ENCODE measurements around the gene BSCL2. TPM values are rescaled to one million over a fixed set of nuclear protein-coding genes. Genes with fewer than 3 reads are reported as not detected.
A peak's percentile ranks its signal among the peaks of the same experiment; 100 is the strongest.

The BSCL2 gene
- total and polyA plus RNA-seq, 2 of the 13 experiments (the other 11 are each of a cell fraction or from before 2014, with no cell fraction given) = 19.5 to 21.1 TPM

DNA sequence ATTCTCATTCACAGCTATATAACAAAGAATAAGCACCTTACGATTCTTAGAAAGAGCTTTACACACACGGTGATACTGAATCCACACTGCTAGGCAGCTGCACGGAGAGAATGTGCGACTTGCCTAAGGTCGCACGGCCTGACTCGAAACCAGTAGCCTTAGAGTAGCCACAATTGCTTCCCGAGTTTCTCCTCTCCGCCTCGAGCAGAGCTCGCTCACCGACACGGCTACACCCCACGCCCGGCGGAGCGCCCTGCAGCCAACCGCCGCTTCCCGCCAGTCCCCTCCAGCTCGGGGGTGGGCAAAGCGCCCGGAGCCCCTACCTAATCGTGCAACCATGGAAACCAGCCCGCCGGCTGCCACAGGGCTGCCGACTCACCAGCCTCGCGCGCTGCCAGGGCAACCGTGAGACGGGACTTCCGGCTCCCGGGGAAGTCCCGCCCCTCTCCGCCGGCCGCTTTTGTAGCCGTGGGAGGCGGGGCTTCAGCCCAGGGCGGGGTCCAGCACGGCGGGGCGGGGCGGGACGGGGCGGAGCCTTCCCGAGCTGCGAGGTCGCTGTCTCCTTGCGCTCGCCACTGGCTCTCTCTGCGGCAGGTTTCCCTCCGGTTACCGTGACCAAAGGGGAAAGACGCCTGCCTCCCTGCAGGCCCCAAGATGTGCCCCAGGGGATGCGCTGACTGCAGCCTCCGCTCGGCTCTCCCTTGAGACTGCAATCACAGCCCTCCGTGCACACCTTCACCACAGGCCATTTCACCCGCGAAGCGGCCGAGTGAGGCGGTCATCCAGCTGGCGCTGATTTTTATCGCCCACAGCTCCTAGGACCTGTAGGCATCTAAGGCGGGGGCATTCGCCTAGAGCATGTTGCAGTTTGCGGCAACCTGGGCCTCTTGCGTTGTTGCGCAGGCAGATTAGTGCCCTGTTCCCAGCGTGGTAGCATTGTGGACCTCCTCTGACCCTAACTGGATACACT is 1.1 kb downstream of the BSCL2 start (continued):
- TF ChIP-seq IRF9 (CRISPR knock-in tag; IDR thresholded peaks at IDR 0.05; ENCODE audit: borderline replicate concordance) (0 out of 2 replicates have a peak, but pooled peaks have one; percentile 51), DNMT1 (CRISPR knock-in tag; IDR thresholded peaks at IDR 0.05) (no peak), MAZ (IDR thresholded peaks at IDR 0.05; ENCODE audit: borderline replicate concordance, low read depth, low read length) (no peak), MAZ (CRISPR knock-in tag; IDR thresholded peaks at IDR 0.05; ENCODE audit: low read depth) (peak; percentile 63), HDAC2 (CRISPR knock-in tag; IDR thresholded peaks at IDR 0.05) (0 out of 2 replicates have a peak, but pooled peaks have one; percentile 12), AHR (CRISPR knock-in tag; IDR thresholded peaks at IDR 0.05) (no peak), ZEB1 (IDR thresholded peaks at IDR 0.05; ENCODE audit: insufficient replicate concordance, low read depth) (no peak), REPIN1 (CRISPR knock-in tag; IDR thresholded peaks at IDR 0.05; ENCODE audit: borderline replicate concordance, low read depth) (peak; percentile 42; the same call in 1 of the 2 replicates), BORCS8-MEF2B (CRISPR knock-in tag; IDR thresholded peaks at IDR 0.05) (peak; percentile 7; the same call in 1 of the 2 replicates), MAX (IDR thresholded peaks at IDR 0.05) (peak; percentile 48; the same call in 1 of the 2 replicates), E2F2 (CRISPR knock-in tag; IDR thresholded peaks at IDR 0.05; ENCODE audit: borderline replicate concordance) (no peak), MYPOP (CRISPR knock-in tag; IDR thresholded peaks at IDR 0.05) (no peak), NONO (IDR thresholded peaks at IDR 0.05) (no peak), NONO (CRISPR knock-in tag; conservative IDR thresholded peaks at IDR 0.05) (peak; percentile 76; the same call in 1 of the 2 replicates)
- TF ChIP-seq, protein P1, sequence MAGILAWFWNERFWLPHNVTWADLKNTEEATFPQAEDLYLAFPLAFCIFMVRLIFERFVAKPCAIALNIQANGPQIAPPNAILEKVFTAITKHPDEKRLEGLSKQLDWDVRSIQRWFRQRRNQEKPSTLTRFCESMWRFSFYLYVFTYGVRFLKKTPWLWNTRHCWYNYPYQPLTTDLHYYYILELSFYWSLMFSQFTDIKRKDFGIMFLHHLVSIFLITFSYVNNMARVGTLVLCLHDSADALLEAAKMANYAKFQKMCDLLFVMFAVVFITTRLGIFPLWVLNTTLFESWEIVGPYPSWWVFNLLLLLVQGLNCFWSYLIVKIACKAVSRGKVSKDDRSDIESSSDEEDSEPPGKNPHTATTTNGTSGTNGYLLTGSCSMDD (CRISPR knock-in tag; IDR thresholded peaks at IDR 0.05) = no peak
- TF ChIP-seq, protein P2, sequence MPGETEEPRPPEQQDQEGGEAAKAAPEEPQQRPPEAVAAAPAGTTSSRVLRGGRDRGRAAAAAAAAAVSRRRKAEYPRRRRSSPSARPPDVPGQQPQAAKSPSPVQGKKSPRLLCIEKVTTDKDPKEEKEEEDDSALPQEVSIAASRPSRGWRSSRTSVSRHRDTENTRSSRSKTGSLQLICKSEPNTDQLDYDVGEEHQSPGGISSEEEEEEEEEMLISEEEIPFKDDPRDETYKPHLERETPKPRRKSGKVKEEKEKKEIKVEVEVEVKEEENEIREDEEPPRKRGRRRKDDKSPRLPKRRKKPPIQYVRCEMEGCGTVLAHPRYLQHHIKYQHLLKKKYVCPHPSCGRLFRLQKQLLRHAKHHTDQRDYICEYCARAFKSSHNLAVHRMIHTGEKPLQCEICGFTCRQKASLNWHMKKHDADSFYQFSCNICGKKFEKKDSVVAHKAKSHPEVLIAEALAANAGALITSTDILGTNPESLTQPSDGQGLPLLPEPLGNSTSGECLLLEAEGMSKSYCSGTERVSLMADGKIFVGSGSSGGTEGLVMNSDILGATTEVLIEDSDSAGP (CRISPR knock-in tag; IDR thresholded peaks at IDR 0.05; ENCODE audit: borderline replicate concordance) = peak; percentile 67; the same call in 1 of the 2 replicates
- TF ChIP-seq, protein P3, sequence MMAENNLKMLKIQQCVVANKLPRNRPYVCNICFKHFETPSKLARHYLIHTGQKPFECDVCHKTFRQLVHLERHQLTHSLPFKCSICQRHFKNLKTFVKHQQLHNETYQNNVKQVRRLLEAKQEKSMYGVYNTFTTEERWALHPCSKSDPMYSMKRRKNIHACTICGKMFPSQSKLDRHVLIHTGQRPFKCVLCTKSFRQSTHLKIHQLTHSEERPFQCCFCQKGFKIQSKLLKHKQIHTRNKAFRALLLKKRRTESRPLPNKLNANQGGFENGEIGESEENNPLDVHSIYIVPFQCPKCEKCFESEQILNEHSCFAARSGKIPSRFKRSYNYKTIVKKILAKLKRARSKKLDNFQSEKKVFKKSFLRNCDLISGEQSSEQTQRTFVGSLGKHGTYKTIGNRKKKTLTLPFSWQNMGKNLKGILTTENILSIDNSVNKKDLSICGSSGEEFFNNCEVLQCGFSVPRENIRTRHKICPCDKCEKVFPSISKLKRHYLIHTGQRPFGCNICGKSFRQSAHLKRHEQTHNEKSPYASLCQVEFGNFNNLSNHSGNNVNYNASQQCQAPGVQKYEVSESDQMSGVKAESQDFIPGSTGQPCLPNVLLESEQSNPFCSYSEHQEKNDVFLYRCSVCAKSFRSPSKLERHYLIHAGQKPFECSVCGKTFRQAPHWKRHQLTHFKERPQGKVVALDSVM (CRISPR knock-in tag; IDR thresholded peaks at IDR 0.05) = no peak

Measured in HepG2 (cell line).